ENCODE data around the gene ENO1. TPM values are rescaled to one million over a fixed set of nuclear protein-coding genes. Genes with fewer than 3 reads are reported as not detected.
"Not testable (repeated sequence)": the region's sequence is repeated elsewhere in the genome, so short reads cannot be mapped to it uniquely, and the experiment has no call there.

Gene ENO1
- polyA plus RNA-seq, 2 donors: 403 to 1,101 TPM

DNA sequence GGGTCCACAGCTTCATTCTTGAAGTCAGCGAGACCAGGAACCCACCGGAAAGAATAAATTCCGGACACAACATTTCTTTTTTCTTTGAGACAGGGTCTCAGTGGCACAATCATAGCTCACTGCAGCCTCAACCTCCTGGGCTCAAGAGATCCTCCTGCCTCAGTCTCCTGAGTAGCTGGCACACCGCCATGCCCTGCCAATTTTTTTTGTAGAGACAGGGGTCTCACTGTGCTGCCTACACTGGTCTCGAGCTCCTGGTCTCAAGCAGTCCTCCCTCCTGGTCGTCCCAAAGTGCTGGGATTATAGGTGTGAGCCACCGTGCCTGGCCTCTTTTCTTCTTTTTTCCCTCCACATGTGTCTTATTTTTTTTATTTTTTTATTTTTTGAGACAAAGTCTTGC lies 20.6 kb upstream of the ENO1 start:
- Histone ChIP-seq H3K4me3 (ENCODE audit: low read depth in 1 of 2, low read length in 2 of 2) (no peak overlapping the region), H3K27ac (ENCODE audit: low read depth in 2 of 2, low read length in 1 of 2) (no peak overlapping the region), H3K36me3 (ENCODE audit: control insufficient read depth in 2 of 2, insufficient read depth in 2 of 2, low read length in 1 of 2) (no peaks in the 10 kb centered on the region), H3K27me3 (ENCODE audit: control insufficient read depth in 1 of 2, insufficient read depth in 2 of 2, low read length in 2 of 2) (no peaks in the 10 kb centered on the region), H3K9me3 (ENCODE audit: control insufficient read depth in 2 of 2, insufficient read depth in 1 of 2, low read depth in 1 of 2, low read length in 1 of 2) (no peaks in the 10 kb centered on the region), H3K4me1 (ENCODE audit: control insufficient read depth in 2 of 2, insufficient read depth in 2 of 2, low read length in 1 of 2) (peaks cover 0 to 2% of the 10 kb centered on the region in 2 donors)
- WGBS, 2 donors: 92 to 94% methylated on average over 7 of the region's 7 CpGs

GRCh38 chr1:8898418-8898817 lies 19.9 kb upstream of the ENO1 start:
- not testable (repeated sequence) for H3K4me3 ChIP-seq (ENCODE audit: low read depth in 1 of 2, low read length in 2 of 2); H3K27me3 ChIP-seq (ENCODE audit: control insufficient read depth in 1 of 2, insufficient read depth in 2 of 2, low read length in 2 of 2); H3K27ac ChIP-seq (ENCODE audit: low read depth in 2 of 2, low read length in 1 of 2); H3K9me3 ChIP-seq (ENCODE audit: control insufficient read depth in 2 of 2, insufficient read depth in 1 of 2, low read depth in 1 of 2, low read length in 1 of 2); H3K4me1 ChIP-seq (ENCODE audit: control insufficient read depth in 2 of 2, insufficient read depth in 2 of 2, low read length in 1 of 2); H3K36me3 ChIP-seq (ENCODE audit: control insufficient read depth in 2 of 2, insufficient read depth in 2 of 2, low read length in 1 of 2)
- WGBS, 2 donors: 93 to 94% methylated on average over 5 of the region's 5 CpGs

GRCh38 chr1:8897505-8897904 lies 19.0 kb upstream of the ENO1 start:
- H3K36me3 ChIP-seq (ENCODE audit: control insufficient read depth in 2 of 2, insufficient read depth in 2 of 2, low read length in 1 of 2); H3K27me3 ChIP-seq (ENCODE audit: control insufficient read depth in 1 of 2, insufficient read depth in 2 of 2, low read length in 2 of 2); H3K9me3 ChIP-seq (ENCODE audit: control insufficient read depth in 2 of 2, insufficient read depth in 1 of 2, low read depth in 1 of 2, low read length in 1 of 2); H3K4me1 ChIP-seq (ENCODE audit: control insufficient read depth in 2 of 2, insufficient read depth in 2 of 2, low read length in 1 of 2); H3K4me3 ChIP-seq (ENCODE audit: low read depth in 1 of 2, low read length in 2 of 2): not testable (repeated sequence)
- H3K27ac ChIP-seq (ENCODE audit: low read depth in 2 of 2, low read length in 1 of 2): peak overlapping the region in 1 of 2 donors; percentile 51
- 64 to 71% methylated on average over 4 of the region's 4 CpGs for WGBS, 2 donors

GRCh38 chr1:8896775-8897174 lies 18.3 kb upstream of the ENO1 start:
- H3K27ac ChIP-seq (ENCODE audit: low read depth in 2 of 2, low read length in 1 of 2): peak overlapping the region in 1 of 2 donors; percentile 51
- not testable (repeated sequence) for H3K9me3 ChIP-seq (ENCODE audit: control insufficient read depth in 2 of 2, insufficient read depth in 1 of 2, low read depth in 1 of 2, low read length in 1 of 2); H3K36me3 ChIP-seq (ENCODE audit: control insufficient read depth in 2 of 2, insufficient read depth in 2 of 2, low read length in 1 of 2); H3K27me3 ChIP-seq (ENCODE audit: control insufficient read depth in 1 of 2, insufficient read depth in 2 of 2, low read length in 2 of 2); H3K4me1 ChIP-seq (ENCODE audit: control insufficient read depth in 2 of 2, insufficient read depth in 2 of 2, low read length in 1 of 2); H3K4me3 ChIP-seq (ENCODE audit: low read depth in 1 of 2, low read length in 2 of 2)
- WGBS, 2 donors: 47 to 73% methylated on average over 3 of the region's 3 CpGs

DNA sequence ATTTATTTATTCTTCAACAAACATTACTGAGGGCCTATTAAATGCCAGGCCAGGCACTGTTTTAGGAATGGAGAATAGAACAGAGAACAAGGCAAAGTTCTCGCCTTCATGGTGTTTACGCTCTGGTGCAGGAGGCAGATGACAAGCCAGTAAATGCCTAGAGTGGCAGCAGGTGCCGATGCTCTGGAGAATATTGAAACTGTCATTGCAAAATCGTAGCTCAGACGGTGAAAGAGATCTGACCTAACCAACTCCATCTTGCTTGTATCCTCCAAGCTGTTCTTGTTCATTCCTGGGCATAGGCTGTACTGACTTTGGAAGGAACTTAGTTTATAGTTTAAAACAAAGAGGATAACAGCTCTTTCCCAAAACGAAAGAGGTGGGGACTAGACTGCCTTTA lies 13.5 kb upstream of the ENO1 start:
- Histone ChIP-seq H3K36me3 (ENCODE audit: control insufficient read depth in 2 of 2, insufficient read depth in 2 of 2, low read length in 1 of 2) (no peaks in the 10 kb centered on the region), H3K27ac (ENCODE audit: low read depth in 2 of 2, low read length in 1 of 2) (no peak overlapping the region), H3K4me1 (ENCODE audit: control insufficient read depth in 2 of 2, insufficient read depth in 2 of 2, low read length in 1 of 2) (peaks cover 0 to 5% of the 10 kb centered on the region in 2 donors), H3K4me3 (ENCODE audit: low read depth in 1 of 2, low read length in 2 of 2) (no peak overlapping the region), H3K9me3 (ENCODE audit: control insufficient read depth in 2 of 2, insufficient read depth in 1 of 2, low read depth in 1 of 2, low read length in 1 of 2) (no peaks in the 10 kb centered on the region), H3K27me3 (ENCODE audit: control insufficient read depth in 1 of 2, insufficient read depth in 2 of 2, low read length in 2 of 2) (no peaks in the 10 kb centered on the region)
- 85 to 87% methylated on average over 6 of the region's 6 CpGs for WGBS, 2 donors

- no peak overlapping the region for H3K4me3 ChIP-seq (ENCODE audit: low read depth in 1 of 2, low read length in 2 of 2)
- H3K27me3 ChIP-seq (ENCODE audit: control insufficient read depth in 1 of 2, insufficient read depth in 2 of 2, low read length in 2 of 2): no peaks in the 10 kb centered on the region
- H3K4me1 ChIP-seq (ENCODE audit: control insufficient read depth in 2 of 2, insufficient read depth in 2 of 2, low read length in 1 of 2): peaks cover 0 to 5% of the 10 kb centered on the region in 2 donors
- no peak overlapping the region for H3K27ac ChIP-seq (ENCODE audit: low read depth in 2 of 2, low read length in 1 of 2)
- H3K9me3 ChIP-seq (ENCODE audit: control insufficient read depth in 2 of 2, insufficient read depth in 1 of 2, low read depth in 1 of 2, low read length in 1 of 2): no peaks in the 10 kb centered on the region
- no peaks in the 10 kb centered on the region for H3K36me3 ChIP-seq (ENCODE audit: control insufficient read depth in 2 of 2, insufficient read depth in 2 of 2, low read length in 1 of 2)
- WGBS, 2 donors: 58 to 69% methylated on average over 3 of the region's 3 CpGs
Measured at GRCh38 chr1:8891401-8891800, 12.9 kb upstream of the ENO1 start.

DNA sequence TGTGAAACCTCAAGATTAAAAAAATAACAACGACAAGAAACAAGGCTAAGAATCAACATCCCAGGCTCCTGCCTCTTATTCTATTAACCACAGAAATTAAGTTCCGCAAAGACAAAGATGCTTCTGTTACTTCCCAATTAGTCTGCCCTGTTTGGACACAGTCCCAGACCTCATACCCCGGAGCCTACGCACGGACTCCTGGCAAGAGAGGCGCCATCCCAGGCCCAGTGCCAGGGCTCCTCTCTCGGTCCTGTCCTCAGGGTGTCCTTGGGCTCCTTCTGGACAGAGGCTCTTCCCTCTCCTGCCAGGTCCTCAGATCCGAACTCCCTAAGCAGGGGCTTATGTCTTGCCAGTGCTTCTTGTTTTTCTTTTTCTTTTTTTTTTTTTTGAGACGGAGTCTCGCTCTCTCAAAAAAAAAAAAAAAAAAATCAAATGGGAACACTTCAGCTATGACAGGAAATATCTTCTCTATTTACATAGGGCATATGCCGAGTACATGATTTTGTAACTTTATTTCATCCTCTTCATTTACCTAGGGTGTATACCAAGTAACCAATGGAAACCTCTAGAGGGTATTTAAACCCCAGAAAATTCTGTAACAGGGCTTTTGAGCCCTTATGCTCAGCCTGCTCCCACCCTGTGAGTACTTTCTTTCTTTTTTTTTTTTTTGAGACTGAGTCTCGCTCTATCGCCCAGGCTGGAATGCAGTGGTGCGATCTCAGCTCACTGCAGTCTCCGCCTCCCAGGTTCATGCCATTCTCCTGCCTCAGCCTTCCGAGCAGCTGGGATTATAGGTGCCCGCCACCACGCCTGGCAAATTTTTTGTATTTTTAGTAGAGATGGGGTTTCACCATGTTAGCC lies 11.7 kb upstream of the ENO1 start:
- H3K27me3 ChIP-seq (ENCODE audit: control insufficient read depth in 1 of 2, insufficient read depth in 2 of 2, low read length in 2 of 2): no peaks in the 10 kb centered on the region
- H3K9me3 ChIP-seq (ENCODE audit: control insufficient read depth in 2 of 2, insufficient read depth in 1 of 2, low read depth in 1 of 2, low read length in 1 of 2): no peaks in the 10 kb centered on the region
- peak overlapping the region; percentile 72 to 75 for H3K27ac ChIP-seq (ENCODE audit: low read depth in 2 of 2, low read length in 1 of 2)
- no peaks in the 10 kb centered on the region for H3K36me3 ChIP-seq (ENCODE audit: control insufficient read depth in 2 of 2, insufficient read depth in 2 of 2, low read length in 1 of 2)
- no peak overlapping the region for H3K4me3 ChIP-seq (ENCODE audit: low read depth in 1 of 2, low read length in 2 of 2)
- H3K4me1 ChIP-seq (ENCODE audit: control insufficient read depth in 2 of 2, insufficient read depth in 2 of 2, low read length in 1 of 2): peaks cover 0 to 5% of the 10 kb centered on the region in 2 donors
- WGBS, 2 donors: 22 to 29% methylated on average over 17 to 18 of the region's 18 CpGs

GRCh38 chr1:8889103-8889846 lies 10.8 kb upstream of the ENO1 start:
- peaks cover 0 to 5% of the 10 kb centered on the region in 2 donors for H3K4me1 ChIP-seq (ENCODE audit: control insufficient read depth in 2 of 2, insufficient read depth in 2 of 2, low read length in 1 of 2)
- no peaks in the 10 kb centered on the region for H3K9me3 ChIP-seq (ENCODE audit: control insufficient read depth in 2 of 2, insufficient read depth in 1 of 2, low read depth in 1 of 2, low read length in 1 of 2)
- no peaks in the 10 kb centered on the region for H3K36me3 ChIP-seq (ENCODE audit: control insufficient read depth in 2 of 2, insufficient read depth in 2 of 2, low read length in 1 of 2)
- no peaks in the 10 kb centered on the region for H3K27me3 ChIP-seq (ENCODE audit: control insufficient read depth in 1 of 2, insufficient read depth in 2 of 2, low read length in 2 of 2)
- 64 to 73% methylated on average over 11 of the region's 11 CpGs for whole genome bisulfite sequencing, 2 donors
- H3K27ac ChIP-seq (ENCODE audit: low read depth in 2 of 2, low read length in 1 of 2): peak overlapping the region; percentile 35 to 47
- H3K4me3 ChIP-seq (ENCODE audit: low read depth in 1 of 2, low read length in 2 of 2): no peak overlapping the region

- Histone ChIP-seq H3K36me3 (ENCODE audit: control insufficient read depth in 2 of 2, insufficient read depth in 2 of 2, low read length in 1 of 2) (no peaks in the 10 kb centered on the region), H3K9me3 (ENCODE audit: control insufficient read depth in 2 of 2, insufficient read depth in 1 of 2, low read depth in 1 of 2, low read length in 1 of 2) (no peaks in the 10 kb centered on the region), H3K27ac (ENCODE audit: low read depth in 2 of 2, low read length in 1 of 2) (no peak overlapping the region), H3K4me3 (ENCODE audit: low read depth in 1 of 2, low read length in 2 of 2) (no peak overlapping the region), H3K27me3 (ENCODE audit: control insufficient read depth in 1 of 2, insufficient read depth in 2 of 2, low read length in 2 of 2) (no peaks in the 10 kb centered on the region), H3K4me1 (ENCODE audit: control insufficient read depth in 2 of 2, insufficient read depth in 2 of 2, low read length in 1 of 2) (peaks cover 0 to 6% of the 10 kb centered on the region in 2 donors)
- WGBS, 2 donors: 91 to 99% methylated on average over 2 of the region's 2 CpGs
Measured at GRCh38 chr1:8886589-8886988, 8.1 kb upstream of the ENO1 start.
